HepG2 (cell line): ENCODE measurements around the gene NBPF1. TPM values are rescaled to one million over a fixed set of nuclear protein-coding genes. Genes with fewer than 3 reads are reported as not detected.

Experiments used
- NR3C1 ChIP-seq: sonication (generic); formaldehyde crosslinking; IDR thresholded peaks from 2 replicates; pipeline ENCODE4 v1.4.0; 2020; ENCODE audit warnings: missing genetic modification reagents
- SAFB2 ChIP-seq: sonication (generic); formaldehyde crosslinking; IDR thresholded peaks from 2 replicates; pipeline ENCODE4 v1.5.1; 2020; ENCODE audit warnings: missing genetic modification reagents, low read depth, mild to moderate bottlenecking, borderline replicate concordance
- SMAD3 ChIP-seq: sonication (generic); formaldehyde crosslinking; IDR thresholded peaks from 2 replicates; pipeline ENCODE4 v1.4.0; 2020; ENCODE audit warnings: missing genetic modification reagents
- ZBTB21 ChIP-seq: sonication (generic); formaldehyde crosslinking; IDR thresholded peaks from 2 replicates; pipeline ENCODE4 v1.4.0; 2020; ENCODE audit warnings: missing genetic modification reagents
- ZNF546 ChIP-seq: sonication (generic); formaldehyde crosslinking; conservative IDR thresholded peaks from 2 replicates; pipeline ENCODE4 v1.8.1; 2023; ENCODE audit warnings: mild to moderate bottlenecking, missing genetic modification reagents
- ZNF589 ChIP-seq: sonication (generic); formaldehyde crosslinking; conservative IDR thresholded peaks from 2 replicates; pipeline ENCODE4 v1.8.0; 2022; ENCODE audit warnings: mild to moderate bottlenecking, moderate library complexity, missing genetic modification reagents
- polyA plus RNA-seq, 8 experiments: library from polyadenylated mRNA; depleted of rRNA in 3 of 8; stranded (reverse) in 7 of 8; unstranded in 1 of 8; fragments of >200 nt; fragmentation: Illumina TruSeq in 4 of 8; extraction: Trizol in 4 of 8; gene quantifications; 2 replicates each; pipeline versions ENCODE4 v1.2.1 to v1.2.3, GENCODE V29; 2011 to 2016; ENCODE audit warnings: low read depth in 4 of 8, missing spikeins in 1 of 8, mixed read lengths in 1 of 8; ENCODE audit not compliant: insufficient read depth in 1 of 8
- total RNA-seq, 5 experiments: library from RNA; depleted of rRNA; stranded (reverse); fragments of >200 nt; fragmentation: Illumina TruSeq; extraction: Trizol; gene quantifications; 2 replicates each; pipeline ENCODE4 v1.2.3, GENCODE V29; 2016; ENCODE audit warnings: low read depth in 1 of 5
- TF ChIP-seq, protein P1 (sequence below): sonication (generic); formaldehyde crosslinking; conservative IDR thresholded peaks from 2 replicates; pipeline ENCODE4 v1.4.0; 2020; ENCODE audit warnings: missing genetic modification reagents
- TF ChIP-seq, protein P2 (sequence below): sonication (generic); formaldehyde crosslinking; IDR thresholded peaks from 2 replicates; pipeline ENCODE4 v1.4.0; 2020; ENCODE audit warnings: missing genetic modification reagents
- TF ChIP-seq, protein P3 (sequence below): sonication (generic); formaldehyde crosslinking; IDR thresholded peaks from 2 replicates; pipeline ENCODE4 v1.5.0; 2020; ENCODE audit warnings: mild to moderate bottlenecking, missing genetic modification reagents
- TF ChIP-seq, protein P4 (sequence below): IDR thresholded peaks from 2 replicates; pipeline ENCODE4 v1.6.1; 2016; ENCODE audit warnings: low read depth, missing genetic modification reagents, missing compliant biosample characterization

Gene NBPF1
- total and polyA plus RNA-seq, 2 of the 13 experiments (the other 11 are each of a cell fraction or from before 2014, with no cell fraction given): 30.3 to 35.6 TPM

DNA sequence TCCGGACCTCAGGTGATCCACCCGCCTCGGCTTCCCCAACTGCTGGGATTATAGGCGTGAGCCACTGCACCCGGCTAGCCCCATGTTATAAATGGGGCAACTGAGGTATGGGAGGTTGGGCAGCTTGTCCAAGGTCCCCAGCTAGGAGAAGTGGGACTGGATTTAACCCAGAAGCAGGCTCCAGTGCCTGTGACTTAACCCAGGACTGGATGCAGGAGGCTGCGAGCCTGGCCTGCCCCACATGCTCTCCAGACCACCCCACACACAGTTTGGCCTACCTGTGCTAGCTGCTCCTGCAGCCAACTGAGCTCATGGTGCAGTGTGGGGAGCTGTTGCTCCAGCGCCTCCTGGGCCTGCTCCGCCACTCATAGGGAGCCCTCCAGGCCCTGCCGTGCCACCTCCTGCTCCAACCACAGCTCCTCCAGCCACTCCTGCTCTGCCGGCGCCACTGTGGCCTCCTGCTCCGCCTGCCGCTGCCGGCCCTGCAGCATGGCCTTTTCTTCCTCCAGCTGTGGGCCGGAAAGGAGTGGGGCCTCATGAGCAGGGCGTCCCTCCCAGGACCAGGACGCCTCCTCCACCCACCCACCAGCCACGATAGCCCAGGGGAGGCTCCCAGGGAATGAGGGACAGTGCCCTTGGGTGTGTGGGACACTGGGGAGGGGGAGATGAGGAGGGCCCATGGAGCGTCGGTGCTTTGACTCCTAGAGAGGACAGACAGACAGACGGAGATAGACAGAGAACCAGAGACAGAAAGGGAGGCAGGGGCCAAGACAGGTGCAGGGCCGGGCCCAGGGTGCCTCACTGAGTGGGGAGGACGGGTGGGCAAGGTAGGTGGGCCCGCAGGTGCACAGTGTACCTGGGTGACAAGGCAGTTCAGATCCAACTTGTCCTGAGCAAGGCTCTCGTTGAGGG, 12.4 kb upstream of the NBPF1 start (continued):
- TF ChIP-seq ZBTB21 (no peak), SAFB2 (peak; percentile 37; the same call in 1 of the 2 replicates), ZNF589 (no peak), SMAD3 (CRISPR knock-in tag) (no peak), ZNF546 (CRISPR knock-in tag) (no peak), NR3C1 (CRISPR knock-in tag) (no peak)
- TF ChIP-seq, protein P1, sequence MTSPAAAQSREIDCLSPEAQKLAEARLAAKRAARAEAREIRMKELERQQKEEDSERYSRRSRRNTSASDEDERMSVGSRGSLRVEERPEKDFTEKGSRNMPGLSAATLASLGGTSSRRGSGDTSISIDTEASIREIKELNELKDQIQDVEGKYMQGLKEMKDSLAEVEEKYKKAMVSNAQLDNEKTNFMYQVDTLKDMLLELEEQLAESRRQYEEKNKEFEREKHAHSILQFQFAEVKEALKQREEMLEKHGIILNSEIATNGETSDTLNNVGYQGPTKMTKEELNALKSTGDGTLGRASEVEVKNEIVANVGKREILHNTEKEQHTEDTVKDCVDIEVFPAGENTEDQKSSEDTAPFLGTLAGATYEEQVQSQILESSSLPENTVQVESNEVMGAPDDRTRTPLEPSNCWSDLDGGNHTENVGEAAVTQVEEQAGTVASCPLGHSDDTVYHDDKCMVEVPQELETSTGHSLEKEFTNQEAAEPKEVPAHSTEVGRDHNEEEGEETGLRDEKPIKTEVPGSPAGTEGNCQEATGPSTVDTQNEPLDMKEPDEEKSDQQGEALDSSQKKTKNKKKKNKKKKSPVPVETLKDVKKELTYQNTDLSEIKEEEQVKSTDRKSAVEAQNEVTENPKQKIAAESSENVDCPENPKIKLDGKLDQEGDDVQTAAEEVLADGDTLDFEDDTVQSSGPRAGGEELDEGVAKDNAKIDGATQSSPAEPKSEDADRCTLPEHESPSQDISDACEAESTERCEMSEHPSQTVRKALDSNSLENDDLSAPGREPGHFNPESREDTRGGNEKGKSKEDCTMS (CRISPR knock-in tag): no peak
- TF ChIP-seq, protein P2, sequence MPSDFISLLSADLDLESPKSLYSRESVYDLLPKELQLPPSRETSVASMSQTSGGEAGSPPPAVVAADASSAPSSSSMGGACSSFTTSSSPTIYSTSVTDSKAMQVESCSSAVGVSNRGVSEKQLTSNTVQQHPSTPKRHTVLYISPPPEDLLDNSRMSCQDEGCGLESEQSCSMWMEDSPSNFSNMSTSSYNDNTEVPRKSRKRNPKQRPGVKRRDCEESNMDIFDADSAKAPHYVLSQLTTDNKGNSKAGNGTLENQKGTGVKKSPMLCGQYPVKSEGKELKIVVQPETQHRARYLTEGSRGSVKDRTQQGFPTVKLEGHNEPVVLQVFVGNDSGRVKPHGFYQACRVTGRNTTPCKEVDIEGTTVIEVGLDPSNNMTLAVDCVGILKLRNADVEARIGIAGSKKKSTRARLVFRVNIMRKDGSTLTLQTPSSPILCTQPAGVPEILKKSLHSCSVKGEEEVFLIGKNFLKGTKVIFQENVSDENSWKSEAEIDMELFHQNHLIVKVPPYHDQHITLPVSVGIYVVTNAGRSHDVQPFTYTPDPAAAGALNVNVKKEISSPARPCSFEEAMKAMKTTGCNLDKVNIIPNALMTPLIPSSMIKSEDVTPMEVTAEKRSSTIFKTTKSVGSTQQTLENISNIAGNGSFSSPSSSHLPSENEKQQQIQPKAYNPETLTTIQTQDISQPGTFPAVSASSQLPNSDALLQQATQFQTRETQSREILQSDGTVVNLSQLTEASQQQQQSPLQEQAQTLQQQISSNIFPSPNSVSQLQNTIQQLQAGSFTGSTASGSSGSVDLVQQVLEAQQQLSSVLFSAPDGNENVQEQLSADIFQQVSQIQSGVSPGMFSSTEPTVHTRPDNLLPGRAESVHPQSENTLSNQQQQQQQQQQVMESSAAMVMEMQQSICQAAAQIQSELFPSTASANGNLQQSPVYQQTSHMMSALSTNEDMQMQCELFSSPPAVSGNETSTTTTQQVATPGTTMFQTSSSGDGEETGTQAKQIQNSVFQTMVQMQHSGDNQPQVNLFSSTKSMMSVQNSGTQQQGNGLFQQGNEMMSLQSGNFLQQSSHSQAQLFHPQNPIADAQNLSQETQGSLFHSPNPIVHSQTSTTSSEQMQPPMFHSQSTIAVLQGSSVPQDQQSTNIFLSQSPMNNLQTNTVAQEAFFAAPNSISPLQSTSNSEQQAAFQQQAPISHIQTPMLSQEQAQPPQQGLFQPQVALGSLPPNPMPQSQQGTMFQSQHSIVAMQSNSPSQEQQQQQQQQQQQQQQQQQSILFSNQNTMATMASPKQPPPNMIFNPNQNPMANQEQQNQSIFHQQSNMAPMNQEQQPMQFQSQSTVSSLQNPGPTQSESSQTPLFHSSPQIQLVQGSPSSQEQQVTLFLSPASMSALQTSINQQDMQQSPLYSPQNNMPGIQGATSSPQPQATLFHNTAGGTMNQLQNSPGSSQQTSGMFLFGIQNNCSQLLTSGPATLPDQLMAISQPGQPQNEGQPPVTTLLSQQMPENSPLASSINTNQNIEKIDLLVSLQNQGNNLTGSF (CRISPR knock-in tag): no peak
- TF ChIP-seq, protein P3, sequence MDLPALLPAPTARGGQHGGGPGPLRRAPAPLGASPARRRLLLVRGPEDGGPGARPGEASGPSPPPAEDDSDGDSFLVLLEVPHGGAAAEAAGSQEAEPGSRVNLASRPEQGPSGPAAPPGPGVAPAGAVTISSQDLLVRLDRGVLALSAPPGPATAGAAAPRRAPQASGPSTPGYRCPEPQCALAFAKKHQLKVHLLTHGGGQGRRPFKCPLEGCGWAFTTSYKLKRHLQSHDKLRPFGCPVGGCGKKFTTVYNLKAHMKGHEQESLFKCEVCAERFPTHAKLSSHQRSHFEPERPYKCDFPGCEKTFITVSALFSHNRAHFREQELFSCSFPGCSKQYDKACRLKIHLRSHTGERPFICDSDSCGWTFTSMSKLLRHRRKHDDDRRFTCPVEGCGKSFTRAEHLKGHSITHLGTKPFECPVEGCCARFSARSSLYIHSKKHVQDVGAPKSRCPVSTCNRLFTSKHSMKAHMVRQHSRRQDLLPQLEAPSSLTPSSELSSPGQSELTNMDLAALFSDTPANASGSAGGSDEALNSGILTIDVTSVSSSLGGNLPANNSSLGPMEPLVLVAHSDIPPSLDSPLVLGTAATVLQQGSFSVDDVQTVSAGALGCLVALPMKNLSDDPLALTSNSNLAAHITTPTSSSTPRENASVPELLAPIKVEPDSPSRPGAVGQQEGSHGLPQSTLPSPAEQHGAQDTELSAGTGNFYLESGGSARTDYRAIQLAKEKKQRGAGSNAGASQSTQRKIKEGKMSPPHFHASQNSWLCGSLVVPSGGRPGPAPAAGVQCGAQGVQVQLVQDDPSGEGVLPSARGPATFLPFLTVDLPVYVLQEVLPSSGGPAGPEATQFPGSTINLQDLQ (CRISPR knock-in tag): 0 out of 2 replicates have a peak, but pooled peaks have one; percentile 57
- TF ChIP-seq, protein P4, sequence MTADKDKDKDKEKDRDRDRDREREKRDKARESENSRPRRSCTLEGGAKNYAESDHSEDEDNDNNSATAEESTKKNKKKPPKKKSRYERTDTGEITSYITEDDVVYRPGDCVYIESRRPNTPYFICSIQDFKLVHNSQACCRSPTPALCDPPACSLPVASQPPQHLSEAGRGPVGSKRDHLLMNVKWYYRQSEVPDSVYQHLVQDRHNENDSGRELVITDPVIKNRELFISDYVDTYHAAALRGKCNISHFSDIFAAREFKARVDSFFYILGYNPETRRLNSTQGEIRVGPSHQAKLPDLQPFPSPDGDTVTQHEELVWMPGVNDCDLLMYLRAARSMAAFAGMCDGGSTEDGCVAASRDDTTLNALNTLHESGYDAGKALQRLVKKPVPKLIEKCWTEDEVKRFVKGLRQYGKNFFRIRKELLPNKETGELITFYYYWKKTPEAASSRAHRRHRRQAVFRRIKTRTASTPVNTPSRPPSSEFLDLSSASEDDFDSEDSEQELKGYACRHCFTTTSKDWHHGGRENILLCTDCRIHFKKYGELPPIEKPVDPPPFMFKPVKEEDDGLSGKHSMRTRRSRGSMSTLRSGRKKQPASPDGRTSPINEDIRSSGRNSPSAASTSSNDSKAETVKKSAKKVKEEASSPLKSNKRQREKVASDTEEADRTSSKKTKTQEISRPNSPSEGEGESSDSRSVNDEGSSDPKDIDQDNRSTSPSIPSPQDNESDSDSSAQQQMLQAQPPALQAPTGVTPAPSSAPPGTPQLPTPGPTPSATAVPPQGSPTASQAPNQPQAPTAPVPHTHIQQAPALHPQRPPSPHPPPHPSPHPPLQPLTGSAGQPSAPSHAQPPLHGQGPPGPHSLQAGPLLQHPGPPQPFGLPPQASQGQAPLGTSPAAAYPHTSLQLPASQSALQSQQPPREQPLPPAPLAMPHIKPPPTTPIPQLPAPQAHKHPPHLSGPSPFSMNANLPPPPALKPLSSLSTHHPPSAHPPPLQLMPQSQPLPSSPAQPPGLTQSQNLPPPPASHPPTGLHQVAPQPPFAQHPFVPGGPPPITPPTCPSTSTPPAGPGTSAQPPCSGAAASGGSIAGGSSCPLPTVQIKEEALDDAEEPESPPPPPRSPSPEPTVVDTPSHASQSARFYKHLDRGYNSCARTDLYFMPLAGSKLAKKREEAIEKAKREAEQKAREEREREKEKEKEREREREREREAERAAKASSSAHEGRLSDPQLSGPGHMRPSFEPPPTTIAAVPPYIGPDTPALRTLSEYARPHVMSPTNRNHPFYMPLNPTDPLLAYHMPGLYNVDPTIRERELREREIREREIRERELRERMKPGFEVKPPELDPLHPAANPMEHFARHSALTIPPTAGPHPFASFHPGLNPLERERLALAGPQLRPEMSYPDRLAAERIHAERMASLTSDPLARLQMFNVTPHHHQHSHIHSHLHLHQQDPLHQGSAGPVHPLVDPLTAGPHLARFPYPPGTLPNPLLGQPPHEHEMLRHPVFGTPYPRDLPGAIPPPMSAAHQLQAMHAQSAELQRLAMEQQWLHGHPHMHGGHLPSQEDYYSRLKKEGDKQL: no peak
